K562 (cell line): ENCODE results near the gene ST6GALNAC3. TPM values are rescaled to one million over a fixed set of nuclear protein-coding genes. Genes with fewer than 3 reads are reported as not detected.

Experiments
- ATAC-seq: fragments of 200-7000 bp; cut with Tn5 transposase; 3 replicates; pipeline ENCODE4 v1.9.1; 2020; ENCODE audit warnings: moderate library complexity
- BruUV-seq: library from RNA; stranded (reverse); fragments of 400-500 nt; replicated peaks from 2 replicates; lab custom pipeline; 2021; lab: Mats Ljungman, UMichigan
- CTCF ChIA-PET: fragments of 300-600 bp; formaldehyde crosslinking; extraction: SDS; loops from one replicate; lab custom pipeline; 2021; ENCODE audit warnings: low intra/inter-chr PET ratio; lab: Yijun Ruan, JAX
- POLR2A ChIA-PET: fragments of 300-600, 350-650 bp; sonication (Branson Sonifier 250); formaldehyde crosslinking; extraction: SDS; loops from one replicate; lab custom pipeline; 2021; ENCODE audit warnings: antibody characterized with exemption, inconsistent platforms; lab: Yijun Ruan, JAX
- DNase-seq, 4 experiments: peaks; one replicate each; pipeline versions ENCODE4 v3.0.0 to v3.0.0-alpha.2; 2011 to 2018; ENCODE audit warnings: low spot score in 3 of 4, mixed read lengths in 3 of 4; ENCODE audit errors: extremely low read depth in 1 of 4
- FAIRE-seq: peaks from 2 replicates; lab custom pipeline; 2011; peaks lifted over from hg19 to GRCh38; lab: Jason Lieb, UNC
- H2AFZ ChIP-seq: 2 replicates; pipeline ENCODE4 v1.6.0; 2011; ENCODE audit warnings: low read depth, low read length, control low read depth, inconsistent platforms
- H3K27ac ChIP-seq: fragments of 200-600 bp; 3 replicates; pipeline ENCODE4 v1.8.0; 2011; ENCODE audit warnings: low read depth, mild to moderate bottlenecking, control low read depth, inconsistent platforms, low read length, moderate library complexity, mixed read lengths; ENCODE audit errors: extremely low read depth
- H3K27me3 ChIP-seq, 2 experiments: fragments of 300-600 bp in 1 of 2; 2 replicates in 1 of 2; 3 replicates in 1 of 2; pipeline versions ENCODE4 v1.6.0 to v1.8.0; 2011; ENCODE audit warnings: inconsistent platforms in 2 of 2, low read length in 2 of 2, mild to moderate bottlenecking in 1 of 2, mixed read lengths in 1 of 2, moderate library complexity in 1 of 2; ENCODE audit not compliant: control insufficient read depth in 2 of 2, insufficient read depth in 2 of 2
- H3K36me3 ChIP-seq: fragments of 300-600 bp; 3 replicates; pipeline ENCODE4 v1.8.0; 2011; ENCODE audit warnings: mild to moderate bottlenecking, low read length, inconsistent platforms; ENCODE audit not compliant: control insufficient read depth, insufficient read depth
- H3K4me1 ChIP-seq, 2 experiments: fragments of 200-600 bp in 1 of 2; replicated peaks in 1 of 2; 2 replicates in 1 of 2; 3 replicates in 1 of 2; pipeline versions ENCODE4 v1.5.1 to v1.8.0; 2011; ENCODE audit warnings: inconsistent platforms in 2 of 2, low read length in 2 of 2, mild to moderate bottlenecking in 1 of 2, mixed read lengths in 1 of 2, moderate library complexity in 1 of 2; ENCODE audit not compliant: control insufficient read depth in 2 of 2, insufficient read depth in 2 of 2
- H3K4me2 ChIP-seq: 2 replicates; pipeline ENCODE4 v1.6.1; 2011; ENCODE audit warnings: low read length, control low read depth, inconsistent platforms, mixed read lengths; ENCODE audit not compliant: insufficient read depth
- H3K4me3 ChIP-seq: fragments of 200-600 bp; sonication (generic), shearing (Covaris generic); 2 replicates; pipeline ENCODE4 v1.5.1; 2016; ENCODE audit warnings: control low read depth, inconsistent platforms
- H3K79me2 ChIP-seq: fragments of 200-600 bp; 3 replicates; pipeline ENCODE4 v1.8.0; 2011; ENCODE audit warnings: low read length, inconsistent platforms; ENCODE audit not compliant: control insufficient read depth, insufficient read depth
- H3K9ac ChIP-seq, 2 experiments: 2 replicates each; pipeline versions ENCODE4 v1.6.0 to v1.6.1; 2011; ENCODE audit warnings: low read depth in 2 of 2, low read length in 2 of 2, control low read depth in 1 of 2, inconsistent platforms in 1 of 2, mild to moderate bottlenecking in 1 of 2, mixed read lengths in 1 of 2; ENCODE audit not compliant: insufficient read depth in 1 of 2
- H3K9me1 ChIP-seq: one replicate; pipeline ENCODE4 v1.6.0; 2011; ENCODE audit warnings: inconsistent platforms, mild to moderate bottlenecking, low read length, moderate library complexity; ENCODE audit not compliant: control insufficient read depth, insufficient read depth
- H3K9me3 ChIP-seq: replicated peaks from 2 replicates; pipeline ENCODE4 v1.5.1; 2011; ENCODE audit warnings: low read depth, low read length, inconsistent platforms; ENCODE audit not compliant: control insufficient read depth, insufficient read depth
- H4K20me1 ChIP-seq: replicated peaks from 2 replicates; pipeline ENCODE4 v1.6.1; 2011; ENCODE audit warnings: low read length, inconsistent platforms, mixed read lengths; ENCODE audit not compliant: control insufficient read depth, insufficient read depth
- NFE2L1 ChIP-seq: fragments of 450-650 bp; IDR thresholded peaks from 2 replicates; pipeline ENCODE4 v1.6.1; 2016; ENCODE audit warnings: missing genetic modification characterization, low read depth, mild to moderate bottlenecking, missing compliant biosample characterization, moderate library complexity, borderline replicate concordance
- in situ Hi-C: fragments of 300-500 bp; cut with MboI; formaldehyde crosslinking; loops from 4 replicates; pipeline ENCODE4 v1.15.0; 2018; ENCODE audit warnings: inconsistent platforms, mixed read lengths
- intact Hi-C: fragments of 100-400 bp; cut with micrococcal nuclease; formaldehyde crosslinking; loops from 2 replicates; pipeline ENCODE4 v1.14.2; 2022
- polyA plus RNA-seq, 8 experiments: library from polyadenylated mRNA; depleted of rRNA in 4 of 8; stranded (reverse) in 5 of 8; unstranded in 3 of 8; fragments of >200 nt; fragmentation: Nextera tagmentation in 2 of 8; fragmentation: Illumina TruSeq in 1 of 8; extraction: Ambion mirVana in 2 of 8; extraction: Trizol in 1 of 8; gene quantifications; 2 replicates each; pipeline versions ENCODE4 v1.2.1 to v1.2.3, GENCODE V29; 2011 to 2014; ENCODE audit warnings: inconsistent platforms in 1 of 8, missing spikeins in 1 of 8
- total RNA-seq, 7 experiments: library from RNA; depleted of rRNA in 6 of 7; stranded (reverse); fragments of >200 nt in 6 of 7; fragmentation: Illumina TruSeq in 2 of 7; extraction: Trizol in 2 of 7; gene quantifications; 2 replicates each; pipeline versions ENCODE4 v1.2.1 to v1.2.3, GENCODE V29; 2011 to 2021; ENCODE audit warnings: low replicate concordance in 1 of 7
- TF ChIP-seq, protein P1 (sequence below), 2 experiments: fragments of 450-650 bp; formaldehyde crosslinking in 1 of 2; IDR thresholded peaks; 2 replicates each; pipeline versions ENCODE4 v1.4.0 to v1.6.1; 2014 to 2020; ENCODE audit warnings: mild to moderate bottlenecking in 2 of 2, borderline replicate concordance in 1 of 2, low read depth in 1 of 2

Gene ST6GALNAC3
- total and polyA plus RNA-seq, 9 of the 15 experiments (the other 6 are each of a cell fraction or from before 2014, with no cell fraction given): 0.04 to 0.29 (median 0.18) TPM; not detected in 6

DNA sequence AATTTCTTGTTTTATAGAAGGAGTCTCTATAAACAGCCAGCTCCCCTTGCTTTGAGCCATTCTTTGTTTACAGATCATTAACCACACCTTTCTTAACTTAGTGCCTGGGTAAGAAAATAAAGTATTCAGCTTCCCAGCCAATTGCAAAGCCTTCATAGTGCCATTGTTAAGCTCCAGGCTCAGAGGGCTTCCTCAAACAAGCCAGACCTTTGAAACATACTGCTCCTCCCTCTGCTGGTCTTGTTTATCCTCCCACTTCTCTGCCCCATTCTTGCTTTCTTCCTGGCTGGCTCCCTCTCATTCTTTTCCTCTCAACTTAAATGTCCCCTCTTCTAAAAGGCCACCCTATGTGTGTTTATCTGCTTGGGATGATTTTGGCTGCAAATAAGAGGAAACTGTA, 473.4 kb downstream of the ST6GALNAC3 start:
- Histone ChIP-seq H3K4me1 (no peaks in the 10 kb centered on the region), H4K20me1 (no peaks in the 10 kb centered on the region), H3K4me3 (no peak overlapping the region), H3K27ac (no peak overlapping the region), H3K9me3 (no peaks in the 10 kb centered on the region), H3K79me2 (no peaks in the 10 kb centered on the region), H3K4me2 (no peak overlapping the region), H3K9ac (no peak overlapping the region), H3K27me3 (no peaks in the 10 kb centered on the region), H3K36me3 (no peaks in the 10 kb centered on the region), H3K9me1 (no peaks in the 10 kb centered on the region), H2AFZ (no peak overlapping the region)
- intact Hi-C loops (no loop called here), in situ Hi-C loops (no loop called here)
- ATAC-seq (no peak), DNase-seq (no peak), FAIRE-seq (no peak)
- TF ChIP-seq, protein P1, sequence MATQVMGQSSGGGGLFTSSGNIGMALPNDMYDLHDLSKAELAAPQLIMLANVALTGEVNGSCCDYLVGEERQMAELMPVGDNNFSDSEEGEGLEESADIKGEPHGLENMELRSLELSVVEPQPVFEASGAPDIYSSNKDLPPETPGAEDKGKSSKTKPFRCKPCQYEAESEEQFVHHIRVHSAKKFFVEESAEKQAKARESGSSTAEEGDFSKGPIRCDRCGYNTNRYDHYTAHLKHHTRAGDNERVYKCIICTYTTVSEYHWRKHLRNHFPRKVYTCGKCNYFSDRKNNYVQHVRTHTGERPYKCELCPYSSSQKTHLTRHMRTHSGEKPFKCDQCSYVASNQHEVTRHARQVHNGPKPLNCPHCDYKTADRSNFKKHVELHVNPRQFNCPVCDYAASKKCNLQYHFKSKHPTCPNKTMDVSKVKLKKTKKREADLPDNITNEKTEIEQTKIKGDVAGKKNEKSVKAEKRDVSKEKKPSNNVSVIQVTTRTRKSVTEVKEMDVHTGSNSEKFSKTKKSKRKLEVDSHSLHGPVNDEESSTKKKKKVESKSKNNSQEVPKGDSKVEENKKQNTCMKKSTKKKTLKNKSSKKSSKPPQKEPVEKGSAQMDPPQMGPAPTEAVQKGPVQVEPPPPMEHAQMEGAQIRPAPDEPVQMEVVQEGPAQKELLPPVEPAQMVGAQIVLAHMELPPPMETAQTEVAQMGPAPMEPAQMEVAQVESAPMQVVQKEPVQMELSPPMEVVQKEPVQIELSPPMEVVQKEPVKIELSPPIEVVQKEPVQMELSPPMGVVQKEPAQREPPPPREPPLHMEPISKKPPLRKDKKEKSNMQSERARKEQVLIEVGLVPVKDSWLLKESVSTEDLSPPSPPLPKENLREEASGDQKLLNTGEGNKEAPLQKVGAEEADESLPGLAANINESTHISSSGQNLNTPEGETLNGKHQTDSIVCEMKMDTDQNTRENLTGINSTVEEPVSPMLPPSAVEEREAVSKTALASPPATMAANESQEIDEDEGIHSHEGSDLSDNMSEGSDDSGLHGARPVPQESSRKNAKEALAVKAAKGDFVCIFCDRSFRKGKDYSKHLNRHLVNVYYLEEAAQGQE (IDR thresholded peaks at IDR 0.05; ENCODE audit: borderline replicate concordance): no peak
- TF ChIP-seq, protein P1 (CRISPR knock-in tag; IDR thresholded peaks at IDR 0.05; ENCODE audit: low read depth): no peak
- no peak for TF ChIP-seq NFE2L1 (tag)
- POLR2A ChIA-PET: no interaction called here
- CTCF ChIA-PET: no interaction called here
- no TSS peak for BruUV-seq
